PFSK-1 (cell line): Measurements from ENCODE around the gene CBLN3.

ENCODE experiments used
- FOXP2 ChIP-seq: optimal IDR thresholded peaks from 2 replicates; pipeline ENCODE3; 2011; ENCODE audit warnings: borderline replicate concordance, control low read depth, inconsistent platforms; ENCODE audit not compliant: insufficient read depth; ENCODE audit errors: extremely low read length, extremely low read depth
- POLR2AphosphoS5 ChIP-seq: IDR thresholded peaks from 2 replicates; pipeline ENCODE4 v1.6.1; 2012; ENCODE audit warnings: low read depth, mild to moderate bottlenecking, control low read depth, low read length, moderate library complexity
- SIN3A ChIP-seq: IDR thresholded peaks from 2 replicates; pipeline ENCODE4 v1.6.1; 2012; ENCODE audit warnings: mild to moderate bottlenecking, low read length, moderate library complexity, borderline replicate concordance; ENCODE audit not compliant: insufficient read depth
- TF ChIP-seq, protein P1 (sequence below), 2 experiments: IDR thresholded peaks; 2 replicates each; pipeline versions ENCODE4 v1.6.1 to v1.8.0; 2011 to 2012; ENCODE audit warnings: low read depth in 2 of 2, low read length in 2 of 2, control low read depth in 1 of 2, inconsistent platforms in 1 of 2, mild to moderate bottlenecking in 1 of 2, moderate library complexity in 1 of 2; ENCODE audit not compliant: insufficient read depth in 1 of 2

DNA sequence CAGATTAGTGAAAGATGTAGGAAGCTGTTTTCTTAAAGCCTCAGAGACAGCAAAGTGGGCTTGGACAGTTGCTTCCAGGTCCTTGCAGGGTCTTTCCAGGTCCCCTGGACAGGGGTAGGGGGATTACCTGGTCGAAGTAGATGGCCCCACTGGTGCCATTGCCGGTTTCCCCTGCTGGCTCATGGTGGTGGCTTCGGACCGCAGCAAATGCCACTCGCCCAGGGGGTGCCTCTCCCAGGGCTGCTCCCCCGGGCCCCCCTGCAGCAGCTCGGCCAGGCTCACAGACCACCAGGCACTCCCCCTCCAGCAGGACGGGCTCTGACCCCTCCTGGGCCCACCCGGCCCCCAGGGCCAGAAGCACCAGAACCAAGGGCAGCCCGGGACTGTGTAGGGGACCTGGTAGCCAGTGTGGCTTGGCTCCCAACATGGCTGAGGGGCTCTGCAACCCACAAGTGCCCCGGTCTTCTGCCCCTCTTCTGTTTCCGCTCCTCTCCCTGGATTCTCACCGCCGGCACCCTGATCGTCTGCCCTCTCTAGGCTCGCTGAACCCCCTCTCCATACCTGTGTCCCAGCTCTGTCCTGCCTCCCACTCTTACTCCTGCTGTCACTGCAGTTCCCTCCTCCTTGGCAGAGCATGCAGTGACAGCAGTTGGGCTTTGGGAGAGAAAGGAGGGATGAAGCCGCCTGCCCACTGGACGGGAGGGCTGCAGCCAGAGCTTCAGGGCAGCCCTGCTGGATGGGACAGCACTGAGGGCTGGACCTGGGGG, 657 bp downstream of the CBLN3 start:
- TF ChIP-seq POLR2AphosphoS5 (no peak), SIN3A (no peak), FOXP2 (no peak)
- TF ChIP-seq, protein P1, sequence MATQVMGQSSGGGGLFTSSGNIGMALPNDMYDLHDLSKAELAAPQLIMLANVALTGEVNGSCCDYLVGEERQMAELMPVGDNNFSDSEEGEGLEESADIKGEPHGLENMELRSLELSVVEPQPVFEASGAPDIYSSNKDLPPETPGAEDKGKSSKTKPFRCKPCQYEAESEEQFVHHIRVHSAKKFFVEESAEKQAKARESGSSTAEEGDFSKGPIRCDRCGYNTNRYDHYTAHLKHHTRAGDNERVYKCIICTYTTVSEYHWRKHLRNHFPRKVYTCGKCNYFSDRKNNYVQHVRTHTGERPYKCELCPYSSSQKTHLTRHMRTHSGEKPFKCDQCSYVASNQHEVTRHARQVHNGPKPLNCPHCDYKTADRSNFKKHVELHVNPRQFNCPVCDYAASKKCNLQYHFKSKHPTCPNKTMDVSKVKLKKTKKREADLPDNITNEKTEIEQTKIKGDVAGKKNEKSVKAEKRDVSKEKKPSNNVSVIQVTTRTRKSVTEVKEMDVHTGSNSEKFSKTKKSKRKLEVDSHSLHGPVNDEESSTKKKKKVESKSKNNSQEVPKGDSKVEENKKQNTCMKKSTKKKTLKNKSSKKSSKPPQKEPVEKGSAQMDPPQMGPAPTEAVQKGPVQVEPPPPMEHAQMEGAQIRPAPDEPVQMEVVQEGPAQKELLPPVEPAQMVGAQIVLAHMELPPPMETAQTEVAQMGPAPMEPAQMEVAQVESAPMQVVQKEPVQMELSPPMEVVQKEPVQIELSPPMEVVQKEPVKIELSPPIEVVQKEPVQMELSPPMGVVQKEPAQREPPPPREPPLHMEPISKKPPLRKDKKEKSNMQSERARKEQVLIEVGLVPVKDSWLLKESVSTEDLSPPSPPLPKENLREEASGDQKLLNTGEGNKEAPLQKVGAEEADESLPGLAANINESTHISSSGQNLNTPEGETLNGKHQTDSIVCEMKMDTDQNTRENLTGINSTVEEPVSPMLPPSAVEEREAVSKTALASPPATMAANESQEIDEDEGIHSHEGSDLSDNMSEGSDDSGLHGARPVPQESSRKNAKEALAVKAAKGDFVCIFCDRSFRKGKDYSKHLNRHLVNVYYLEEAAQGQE (IDR thresholded peaks at IDR 0.05; ENCODE audit: insufficient read depth in 1 of 2, low read depth in 2 of 2, low read length in 2 of 2) = no peak
